Measurements from ENCODE around the gene ASPRV1. TPM values are rescaled to one million over a fixed set of nuclear protein-coding genes. Genes with fewer than 3 reads are reported as not detected.
A peak's percentile ranks its signal among the peaks of the same experiment; 100 is the strongest.

ASPRV1 gene
- total RNA-seq, 2 experiments from 2014 or later = 0.81 to 0.96 TPM

DNA sequence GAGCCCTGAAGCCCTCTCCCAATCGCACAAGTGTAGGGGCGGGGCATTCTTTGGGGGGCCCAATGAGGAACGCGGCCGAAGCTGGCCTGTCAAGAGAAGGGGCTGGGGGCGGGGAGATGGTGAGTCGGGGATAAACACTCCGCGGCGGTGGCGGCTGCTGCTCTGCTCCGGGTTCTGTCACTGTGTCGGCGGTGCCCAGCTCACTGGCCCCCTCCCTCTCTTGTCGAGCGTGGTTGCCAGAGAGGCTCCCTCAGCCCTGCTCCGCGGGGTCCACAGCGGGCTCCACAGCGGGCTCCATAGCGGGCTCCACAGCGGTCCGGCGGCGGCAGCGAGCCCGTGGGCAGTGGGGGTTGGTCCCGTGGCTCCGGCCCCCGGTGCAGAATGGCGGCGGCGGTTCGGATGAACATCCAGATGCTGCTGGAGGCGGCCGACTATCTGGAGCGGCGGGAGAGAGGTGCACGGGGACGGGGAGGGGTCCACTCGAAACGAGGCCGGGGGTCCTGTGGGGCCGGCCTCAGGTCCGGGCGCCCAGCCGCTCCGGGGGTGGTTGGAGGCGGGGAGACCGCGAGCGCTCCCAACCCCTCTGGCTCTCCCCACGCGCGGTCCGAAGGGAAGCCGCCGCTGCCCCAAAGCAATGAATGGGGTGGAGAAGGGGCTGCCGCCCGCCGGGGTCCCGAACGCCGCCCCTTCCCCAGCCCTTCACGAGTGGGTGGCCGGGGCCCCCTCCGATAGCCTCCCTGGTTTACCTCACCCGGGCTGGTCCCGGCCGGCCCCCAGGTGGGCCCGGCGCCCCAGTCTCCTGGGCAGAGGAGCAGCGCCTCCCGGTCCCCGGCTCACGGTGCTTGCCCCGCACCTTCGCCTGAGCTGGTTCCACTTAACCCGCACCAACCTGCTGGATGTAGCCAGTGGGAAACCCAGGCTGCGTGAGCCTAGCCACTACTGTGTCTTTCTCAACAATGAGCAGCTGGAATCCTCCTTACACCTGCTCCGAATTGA is 46.2 kb downstream of the ASPRV1 start, which contains the start of gene MXD1:
MXD1 (plus strand) TSS at position 160 of the 996 bp plus-strand sequence; CDS start at position 382, 222 bp downstream.
- peak in 13 of 14 experiments; percentile 30 to 100 (median 99) for DNase-seq
- ChIA-PET CTCF (interaction anchor here (0.8 to 5.0 kb wide), 9 partner anchors 13 to 276 kb away, joined by 3 to 55 read pairs (median 6); partner anchors contain the start of gene C2orf42), POLR2A (interaction anchor here (0.6 to 5.9 kb wide), 48 partner anchors 8 to 1154 kb away, joined by 3 to 219 read pairs (median 6); partner anchors contain the start of genes AAK1, ASPRV1, C2orf42 and FAM136A)
- Mint-ChIP-seq H3K9me3 (no peaks in the 10 kb centered on the region), H3K4me1 (ENCODE audit: low read depth) (peaks cover 33% of the 10 kb centered on the region), H3K27ac (peak within 1 kb of the TSS; percentile 87), H3K4me3 (peak within 1 kb of the TSS; percentile 89), H3K27me3 (no peaks in the 10 kb centered on the region), H3K36me3 (ENCODE audit: low read depth) (peaks cover 52% of the 10 kb centered on the region)
- peaks cover 15% of the 10 kb centered on the region for H3K36me3 ChIP-seq (ENCODE audit: insufficient read depth, low read length)
- H3K27me3 ChIP-seq (ENCODE audit: control insufficient read depth in 1 of 2, insufficient read depth in 2 of 2, low read length in 2 of 2) = no peaks in the 10 kb centered on the region
- ATAC-seq (ENCODE audit: poor library complexity) = no peak
- H3K27ac ChIP-seq (ENCODE audit: low read depth in 1 of 2, low read length in 2 of 2) = peak within 1 kb of the TSS; percentile 94
- H3K9me3 ChIP-seq (ENCODE audit: control insufficient read depth in 1 of 2, insufficient read depth in 1 of 2, low read length in 2 of 2) = no peaks in the 10 kb centered on the region
- peak within 1 kb of the TSS; percentile 86 for H3K4me3 ChIP-seq (ENCODE audit: low read length)
- intact Hi-C loops (cut with DNase I, micrococcal nuclease) = loop anchor here (1.0 to 5.0 kb wide), 11 partner anchors 22 to 732 kb away; partner anchors contain the start of genes PCBP1 (in 1 of the 2), PCYOX1 (in 1 of the 2) and SNRNP27 (in 1 of the 2)
- H3K4me1 ChIP-seq (ENCODE audit: insufficient read depth, low read length) = peaks cover 15% of the 10 kb centered on the region
- TF ChIP-seq, protein P1, sequence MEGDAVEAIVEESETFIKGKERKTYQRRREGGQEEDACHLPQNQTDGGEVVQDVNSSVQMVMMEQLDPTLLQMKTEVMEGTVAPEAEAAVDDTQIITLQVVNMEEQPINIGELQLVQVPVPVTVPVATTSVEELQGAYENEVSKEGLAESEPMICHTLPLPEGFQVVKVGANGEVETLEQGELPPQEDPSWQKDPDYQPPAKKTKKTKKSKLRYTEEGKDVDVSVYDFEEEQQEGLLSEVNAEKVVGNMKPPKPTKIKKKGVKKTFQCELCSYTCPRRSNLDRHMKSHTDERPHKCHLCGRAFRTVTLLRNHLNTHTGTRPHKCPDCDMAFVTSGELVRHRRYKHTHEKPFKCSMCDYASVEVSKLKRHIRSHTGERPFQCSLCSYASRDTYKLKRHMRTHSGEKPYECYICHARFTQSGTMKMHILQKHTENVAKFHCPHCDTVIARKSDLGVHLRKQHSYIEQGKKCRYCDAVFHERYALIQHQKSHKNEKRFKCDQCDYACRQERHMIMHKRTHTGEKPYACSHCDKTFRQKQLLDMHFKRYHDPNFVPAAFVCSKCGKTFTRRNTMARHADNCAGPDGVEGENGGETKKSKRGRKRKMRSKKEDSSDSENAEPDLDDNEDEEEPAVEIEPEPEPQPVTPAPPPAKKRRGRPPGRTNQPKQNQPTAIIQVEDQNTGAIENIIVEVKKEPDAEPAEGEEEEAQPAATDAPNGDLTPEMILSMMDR (IDR thresholded peaks at IDR 0.05) = no peak

DNA sequence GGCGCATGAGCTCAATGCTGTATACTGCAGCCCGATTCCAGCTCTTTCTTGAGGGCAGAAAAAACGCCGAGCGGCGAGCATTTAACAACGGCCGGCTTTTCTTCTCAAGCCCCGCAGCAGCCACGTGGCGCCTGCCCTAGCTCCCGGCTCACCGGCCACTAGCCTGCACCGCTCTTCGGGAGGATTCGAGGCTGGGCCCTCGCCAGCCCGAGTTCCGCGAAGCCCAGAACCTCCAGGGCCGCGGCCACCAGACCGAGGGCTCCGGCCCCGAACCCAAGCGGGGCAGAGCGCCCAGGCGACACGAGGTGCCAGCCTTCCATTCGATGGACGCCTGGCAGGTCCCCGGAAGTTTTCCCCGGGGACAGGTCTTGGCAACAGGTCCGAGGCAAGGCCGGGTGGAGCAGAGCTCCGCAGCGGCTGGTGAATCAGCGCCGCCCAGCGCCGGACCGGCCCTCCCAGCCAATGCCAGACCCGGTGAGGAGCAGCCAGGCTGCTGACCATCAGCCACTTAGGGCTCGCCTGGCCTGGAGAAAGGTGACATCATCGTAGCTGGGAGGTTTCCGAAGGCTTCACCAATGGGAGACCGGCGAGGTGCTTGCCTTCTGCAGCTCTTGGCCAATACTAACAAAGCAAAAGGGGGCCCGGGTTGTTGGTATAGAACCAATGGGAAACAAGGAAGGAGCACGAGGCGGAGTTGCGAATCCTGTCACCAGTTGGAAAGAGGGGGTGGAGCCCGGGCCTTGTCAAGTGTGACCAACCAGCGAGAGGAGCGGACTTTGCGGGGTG is 47.1 kb downstream of the ASPRV1 start:
- CTCF ChIA-PET = interaction anchor here (0.6 to 5.0 kb wide), 12 partner anchors 13 to 388 kb away, joined by 3 to 55 read pairs (median 5); partner anchors contain the start of genes C2orf42 and FAM136A

More for the DNA sequence above, 47.1 kb downstream of the ASPRV1 start:
- intact Hi-C loops (cut with DNase I, micrococcal nuclease) = loop anchor here (1.0 to 5.0 kb wide), 10 partner anchors 22 to 733 kb away; partner anchors contain the start of genes PCBP1 (in 1 of the 2), PCYOX1 (in 1 of the 2) and SNRNP27 (in 1 of the 2)
- Histone ChIP-seq H3K27ac (ENCODE audit: low read depth in 1 of 2, low read length in 2 of 2) (peak overlapping the region; percentile 94), H3K9me3 (ENCODE audit: control insufficient read depth in 1 of 2, insufficient read depth in 1 of 2, low read length in 2 of 2) (no peaks in the 10 kb centered on the region), H3K4me1 (ENCODE audit: insufficient read depth, low read length) (peaks cover 15% of the 10 kb centered on the region), H3K36me3 (ENCODE audit: insufficient read depth, low read length) (peaks cover 21% of the 10 kb centered on the region), H3K4me3 (ENCODE audit: low read length) (peak overlapping the region; percentile 86), H3K27me3 (ENCODE audit: control insufficient read depth in 1 of 2, insufficient read depth in 2 of 2, low read length in 2 of 2) (no peaks in the 10 kb centered on the region)
- TF ChIP-seq, protein P1 (IDR thresholded peaks at IDR 0.05) = no peak
- Mint-ChIP-seq H3K36me3 (ENCODE audit: low read depth) (peaks cover 55% of the 10 kb centered on the region), H3K4me1 (ENCODE audit: low read depth) (peaks cover 33% of the 10 kb centered on the region), H3K9me3 (no peaks in the 10 kb centered on the region), H3K27me3 (no peaks in the 10 kb centered on the region), H3K4me3 (peak overlapping the region; percentile 89), H3K27ac (peak overlapping the region; percentile 75)
- POLR2A ChIA-PET = interaction anchor here (0.5 to 5.9 kb wide), 55 partner anchors 9 to 1154 kb away, joined by 3 to 219 read pairs (median 5); partner anchors contain the start of genes AAK1, C2orf42, FAM136A and NAGK
- peak; percentile 92 for ATAC-seq (ENCODE audit: poor library complexity)
- DNase-seq = peak in 8 of 14 experiments; percentile 6 to 100 (median 59)
